A673 (cell line): Measurements from ENCODE around the gene ATP5MK.

Experiments
- CTCF ChIP-seq: fragments of 300-800, 200-600 bp; sonication (generic); conservative IDR thresholded peaks from 2 replicates; pipeline ENCODE4 v1.5.1; 2017; ENCODE audit warnings: low read depth, mild to moderate bottlenecking, antibody characterized with exemption, low read length, moderate library complexity, mixed read lengths
- EZH2 ChIP-seq: fragments of 200-600 bp; sonication (generic); IDR thresholded peaks from 2 replicates; pipeline ENCODE4 v1.6.1; 2017; ENCODE audit warnings: borderline replicate concordance, low read depth, mild to moderate bottlenecking, mixed read lengths, antibody characterized with exemption, low read length; ENCODE audit not compliant: poor library complexity, severe bottlenecking

- TF ChIP-seq CTCF (no peak), EZH2 (no peak)
Measured at GRCh38 chr10:103443475-103444185, 47.4 kb upstream of the ATP5MK start.
